Keratinocyte (primary cell): ENCODE data around the gene CCDC15.

Source experiments
- CTCF ChIP-seq, 3 experiments: IDR thresholded peaks in 1 of 3; conservative IDR thresholded peaks in 1 of 3; optimal IDR thresholded peaks in 1 of 3; 2 replicates in 2 of 3; 3 replicates in 1 of 3; pipeline versions ENCODE3 to v1.5.1; 2011; ENCODE audit warnings: low read length in 3 of 3, mild to moderate bottlenecking in 3 of 3, moderate library complexity in 2 of 3, control low read depth in 1 of 3, inconsistent platforms in 1 of 3; ENCODE audit not compliant: insufficient read depth in 2 of 3; ENCODE audit errors: extremely low read depth in 1 of 3
- EZH2 ChIP-seq: IDR thresholded peaks from one replicate; pipeline ENCODE4 v1.6.1; 2012; ENCODE audit warnings: inconsistent platforms, mild to moderate bottlenecking, low read length, moderate library complexity

- TF ChIP-seq CTCF (optimal IDR thresholded peaks at IDR 0.05 in 1 of 3, IDR thresholded peaks at IDR 0.05 in 1 of 3, conservative IDR thresholded peaks at IDR 0.05 in 1 of 3; ENCODE audit: extremely low read depth in 1 of 3, insufficient read depth in 2 of 3, low read length in 3 of 3) (no peak), EZH2 (no peak)
These were observed 33.1 kb downstream of the CCDC15 start for GRCh38 chr11:124987096-124987495.
